K562 (cell line): Measurements from ENCODE around the gene DNAJC6. TPM values are rescaled to one million over a fixed set of nuclear protein-coding genes. Genes with fewer than 3 reads are reported as not detected.

Experiments
- ETV5 ChIP-seq: sonication (generic); formaldehyde crosslinking; IDR thresholded peaks from 2 replicates; pipeline ENCODE4 v1.4.0; 2020; ENCODE audit warnings: low read depth, mild to moderate bottlenecking, missing genetic modification reagents
- JUND ChIP-seq, 2 experiments: IDR thresholded peaks; 2 replicates in 1 of 2; 3 replicates in 1 of 2; pipeline ENCODE4 v1.6.1; 2011; ENCODE audit warnings: borderline replicate concordance in 2 of 2, low read depth in 2 of 2, low read length in 2 of 2, improper control_type of control experiment in 1 of 2, missing biosample characterization in 1 of 2, missing genetic modification characterization in 1 of 2, missing genetic modification reagents in 1 of 2
- MBD1 ChIP-seq: fragments of 250-450 bp; sonication (Bioruptor Pico); IDR thresholded peaks from 2 replicates; pipeline ENCODE4 v1.8.0; 2022; ENCODE audit warnings: inconsistent platforms
- NEUROD1 ChIP-seq: fragments of 150-350 bp; IDR thresholded peaks from 2 replicates; pipeline ENCODE4 v1.6.1; 2014; ENCODE audit warnings: borderline replicate concordance, low read length, low read depth; ENCODE audit not compliant: partially characterized antibody
- NKRF ChIP-seq: fragments of 450-650 bp; IDR thresholded peaks from 2 replicates; pipeline ENCODE4 v1.6.1; 2016; ENCODE audit warnings: borderline replicate concordance
- POLR2AphosphoS5 ChIP-seq: IDR thresholded peaks from 2 replicates; pipeline ENCODE4 v1.6.1; 2011; ENCODE audit warnings: mild to moderate bottlenecking, low read depth, low read length, moderate library complexity; ENCODE audit not compliant: control insufficient read depth, insufficient read depth
- RBM15 ChIP-seq: fragments of 200-400 bp; formaldehyde crosslinking; IDR thresholded peaks from 2 replicates; pipeline ENCODE4 v1.6.1; 2018; ENCODE audit warnings: mild to moderate bottlenecking, low read length, moderate library complexity; ENCODE audit not compliant: insufficient read depth
- SRSF3 ChIP-seq: fragments of 200-400 bp; formaldehyde crosslinking; IDR thresholded peaks from 2 replicates; pipeline ENCODE4 v1.6.1; 2016; ENCODE audit warnings: mild to moderate bottlenecking, low read length, moderate library complexity; ENCODE audit not compliant: insufficient read depth
- STAG1 ChIP-seq: sonication (generic); formaldehyde crosslinking; IDR thresholded peaks from 2 replicates; pipeline ENCODE4 v1.5.0; 2020; ENCODE audit warnings: missing genetic modification reagents, borderline replicate concordance
- TAF9B ChIP-seq: fragments of 450-650 bp; IDR thresholded peaks from 2 replicates; pipeline ENCODE4 v1.6.1; 2018; ENCODE audit warnings: mild to moderate bottlenecking; ENCODE audit not compliant: partially characterized antibody
- TARDBP ChIP-seq: fragments of 450-650 bp; IDR thresholded peaks from 2 replicates; pipeline ENCODE4 v1.6.1; 2016
- THAP7 ChIP-seq: fragments of 250-450 bp; sonication (Bioruptor Pico); IDR thresholded peaks from 2 replicates; pipeline ENCODE4 v1.5.0; 2021
- YY1 ChIP-seq, 3 experiments: IDR thresholded peaks; 2 replicates each; pipeline ENCODE4 v1.6.1; 2011; ENCODE audit warnings: low read length in 2 of 3, mild to moderate bottlenecking in 2 of 3, moderate library complexity in 2 of 3, borderline replicate concordance in 1 of 3, control low read depth in 1 of 3, low read depth in 1 of 3; ENCODE audit not compliant: insufficient read depth in 3 of 3, insufficient replicate concordance in 2 of 3, control insufficient read depth in 1 of 3, insufficient read length in 1 of 3; ENCODE audit errors: extremely low read depth in 1 of 3
- ZNF121 ChIP-seq: sonication (generic); formaldehyde crosslinking; conservative IDR thresholded peaks from 2 replicates; pipeline ENCODE4 v1.8.0; 2022; ENCODE audit warnings: missing genetic modification reagents
- ZNF253 ChIP-seq: fragments of 250-450 bp; sonication (Bioruptor Pico); conservative IDR thresholded peaks from 2 replicates; pipeline ENCODE4 v1.6.1; 2021; ENCODE audit warnings: mild to moderate bottlenecking
- polyA plus RNA-seq, 8 experiments: library from polyadenylated mRNA; depleted of rRNA in 4 of 8; stranded (reverse) in 5 of 8; unstranded in 3 of 8; fragments of >200 nt; fragmentation: Nextera tagmentation in 2 of 8; fragmentation: Illumina TruSeq in 1 of 8; extraction: Ambion mirVana in 2 of 8; extraction: Trizol in 1 of 8; gene quantifications; 2 replicates each; pipeline versions ENCODE4 v1.2.1 to v1.2.3, GENCODE V29; 2011 to 2014; ENCODE audit warnings: inconsistent platforms in 1 of 8, missing spikeins in 1 of 8
- total RNA-seq, 7 experiments: library from RNA; depleted of rRNA in 6 of 7; stranded (reverse); fragments of >200 nt in 6 of 7; fragmentation: Illumina TruSeq in 2 of 7; extraction: Trizol in 2 of 7; gene quantifications; 2 replicates each; pipeline versions ENCODE4 v1.2.1 to v1.2.3, GENCODE V29; 2011 to 2021; ENCODE audit warnings: low replicate concordance in 1 of 7
- TF ChIP-seq, protein P1 (sequence below): sonication (generic); formaldehyde crosslinking; IDR thresholded peaks from 2 replicates; pipeline ENCODE4 v1.5.0; 2020; ENCODE audit warnings: missing genetic modification reagents
- TF ChIP-seq, protein P2 (sequence below), 2 experiments: fragments of 450-650 bp; IDR thresholded peaks; 2 replicates each; pipeline ENCODE4 v1.6.1; 2016

DNAJC6 gene
- total and polyA plus RNA-seq, 9 of the 15 experiments (the other 6 are each of a cell fraction or from before 2014, with no cell fraction given) = 6.7 to 78.7 (median 28.0) TPM

- TF ChIP-seq, protein P1, sequence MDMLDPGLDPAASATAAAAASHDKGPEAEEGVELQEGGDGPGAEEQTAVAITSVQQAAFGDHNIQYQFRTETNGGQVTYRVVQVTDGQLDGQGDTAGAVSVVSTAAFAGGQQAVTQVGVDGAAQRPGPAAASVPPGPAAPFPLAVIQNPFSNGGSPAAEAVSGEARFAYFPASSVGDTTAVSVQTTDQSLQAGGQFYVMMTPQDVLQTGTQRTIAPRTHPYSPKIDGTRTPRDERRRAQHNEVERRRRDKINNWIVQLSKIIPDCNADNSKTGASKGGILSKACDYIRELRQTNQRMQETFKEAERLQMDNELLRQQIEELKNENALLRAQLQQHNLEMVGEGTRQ = peak; percentile 83
- TF ChIP-seq MBD1 (CRISPR knock-in tag) = no peak
- TF ChIP-seq POLR2AphosphoS5 = peak; percentile 28; the same call in 1 of the 2 replicates
- no peak for TF ChIP-seq ZNF253 (CRISPR knock-in tag)
- TF ChIP-seq YY1 (IDR thresholded peaks at IDR 0.05; ENCODE audit: borderline replicate concordance in 1 of 3, control insufficient read depth in 1 of 3, extremely low read depth in 1 of 3, insufficient read depth in 3 of 3, insufficient read length in 1 of 3, insufficient replicate concordance in 2 of 3, low read depth in 1 of 3, low read length in 2 of 3) = peak in 1 of 3 experiments; percentile 15
- no peak for TF ChIP-seq STAG1 (CRISPR knock-in tag)
- TF ChIP-seq SRSF3 = no peak
- TF ChIP-seq TARDBP = no peak
- peak; percentile 29; the same call in 1 of the 2 replicates for TF ChIP-seq JUND (IDR thresholded peaks at IDR 0.05; ENCODE audit: borderline replicate concordance, low read depth, low read length)
- TF ChIP-seq JUND (tag; IDR thresholded peaks at IDR 0.05; ENCODE audit: borderline replicate concordance, low read depth, low read length) = peak; percentile 31; the same call in 1 of the 3 replicates
- TF ChIP-seq NKRF = peak; percentile 76
- no peak for TF ChIP-seq NEUROD1
- no peak for TF ChIP-seq RBM15
- no peak for TF ChIP-seq THAP7 (CRISPR knock-in tag)
- TF ChIP-seq ETV5 (CRISPR knock-in tag) = no peak
- TF ChIP-seq, protein P2, sequence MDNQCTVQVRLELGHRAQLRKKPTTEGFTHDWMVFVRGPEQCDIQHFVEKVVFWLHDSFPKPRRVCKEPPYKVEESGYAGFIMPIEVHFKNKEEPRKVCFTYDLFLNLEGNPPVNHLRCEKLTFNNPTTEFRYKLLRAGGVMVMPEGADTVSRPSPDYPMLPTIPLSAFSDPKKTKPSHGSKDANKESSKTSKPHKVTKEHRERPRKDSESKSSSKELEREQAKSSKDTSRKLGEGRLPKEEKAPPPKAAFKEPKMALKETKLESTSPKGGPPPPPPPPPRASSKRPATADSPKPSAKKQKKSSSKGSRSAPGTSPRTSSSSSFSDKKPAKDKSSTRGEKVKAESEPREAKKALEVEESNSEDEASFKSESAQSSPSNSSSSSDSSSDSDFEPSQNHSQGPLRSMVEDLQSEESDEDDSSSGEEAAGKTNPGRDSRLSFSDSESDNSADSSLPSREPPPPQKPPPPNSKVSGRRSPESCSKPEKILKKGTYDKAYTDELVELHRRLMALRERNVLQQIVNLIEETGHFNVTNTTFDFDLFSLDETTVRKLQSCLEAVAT (IDR thresholded peaks at IDR 0.05) = peak in 1 of 2 experiments; percentile 15; a peak in 1 of 4 replicates
- TF ChIP-seq ZNF121 = no peak
- TF ChIP-seq TAF9B = no peak
Observed at GRCh38 chr1:65422241-65423203, 113.2 kb downstream of the DNAJC6 start (continued).
